ENCODE data around the gene BCAS3.

BCAS3 gene

DNA sequence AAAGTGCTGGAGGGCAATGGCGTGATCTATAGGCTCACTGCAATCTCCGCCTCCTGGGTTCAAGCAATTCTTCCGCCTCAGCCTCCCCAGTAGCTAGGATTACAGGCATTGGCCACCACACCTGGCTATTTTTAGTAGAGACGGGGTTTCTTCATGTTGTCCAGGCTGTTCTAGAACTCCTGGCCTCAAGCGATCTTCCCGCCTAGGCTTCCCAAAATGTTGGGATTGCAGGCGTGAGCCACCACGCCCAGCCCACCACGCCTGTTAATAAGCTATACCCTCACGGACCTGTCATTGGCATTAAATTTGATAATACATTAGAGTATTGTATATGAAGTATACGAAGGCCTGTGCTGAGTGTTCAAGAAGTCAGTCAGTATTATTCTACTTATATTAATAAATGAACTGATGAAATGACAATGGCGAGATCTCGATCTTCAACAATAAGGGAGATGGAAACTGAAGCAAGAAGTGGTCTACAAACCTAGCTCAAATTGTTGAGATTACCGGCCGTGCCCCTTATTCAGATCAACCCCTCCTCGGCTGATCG, 818 bp upstream of the BCAS3 start:
- DNase-seq = no peak

DNA sequence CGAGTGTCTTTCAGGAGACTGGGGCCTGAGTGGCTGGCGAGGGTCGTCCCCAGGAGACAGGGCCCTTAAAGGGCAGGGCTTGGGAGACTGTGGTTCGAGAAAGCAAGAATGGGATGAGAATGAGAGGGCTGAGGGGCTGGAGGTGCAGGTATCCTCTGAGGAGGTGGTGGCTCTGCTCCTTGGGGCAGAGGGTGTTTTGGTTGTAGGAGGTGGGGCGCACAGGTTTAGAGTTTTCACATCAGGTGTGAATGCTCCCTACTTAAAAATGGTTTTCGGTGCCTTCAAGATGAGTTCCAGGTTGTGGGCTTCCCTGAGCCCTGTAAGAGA, 430 bp downstream of the BCAS3 start:
- no peak for DNase-seq

DNA sequence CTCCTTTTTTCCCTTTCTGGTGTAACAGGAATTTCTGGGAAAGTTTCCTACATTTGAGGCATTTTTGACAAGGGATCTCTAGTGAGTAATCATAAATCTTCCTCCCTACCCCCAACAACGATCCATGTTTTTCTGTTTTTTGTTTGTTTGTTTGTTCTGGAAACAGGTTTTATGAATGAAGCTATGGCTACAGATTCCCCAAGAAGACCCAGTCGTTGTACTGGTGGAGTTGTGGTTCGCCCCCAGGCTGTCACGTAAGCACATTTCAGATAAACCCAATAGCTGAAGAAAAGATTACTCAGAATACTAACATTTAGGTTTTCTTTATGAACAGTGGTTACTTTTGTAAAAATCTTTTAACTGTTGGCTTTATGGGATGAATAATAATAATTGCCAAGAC, 1.6 kb downstream of the BCAS3 start:
- DNase-seq = no peak

DNA sequence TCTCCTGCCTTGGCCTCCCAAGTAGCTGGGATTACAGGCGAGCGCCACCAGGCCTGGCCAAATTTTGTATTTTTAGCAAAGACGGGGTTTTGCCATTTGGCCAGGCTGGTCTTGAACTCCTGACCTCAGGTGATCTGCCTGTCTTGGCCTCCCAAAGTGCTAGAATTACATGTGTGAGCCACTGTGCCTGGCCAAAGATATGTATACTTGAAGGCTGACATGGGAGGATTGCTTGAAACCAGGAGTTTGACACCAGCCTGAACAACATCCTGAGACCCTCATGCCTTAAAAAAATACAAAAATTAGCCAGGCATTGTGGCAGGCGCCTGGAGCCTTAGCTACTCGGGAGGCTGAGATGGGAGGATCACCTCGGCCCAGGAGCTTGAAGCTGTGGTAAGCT, 3.1 kb downstream of the BCAS3 start:
- DNase-seq = no peak

GRCh38 chr17:60685437-60685836, 7.8 kb downstream of the BCAS3 start:
- DNase-seq = no peak

- no peak for DNase-seq
These were observed 18.3 kb downstream of the BCAS3 start for GRCh38 chr17:60695960-60696359.

DNA sequence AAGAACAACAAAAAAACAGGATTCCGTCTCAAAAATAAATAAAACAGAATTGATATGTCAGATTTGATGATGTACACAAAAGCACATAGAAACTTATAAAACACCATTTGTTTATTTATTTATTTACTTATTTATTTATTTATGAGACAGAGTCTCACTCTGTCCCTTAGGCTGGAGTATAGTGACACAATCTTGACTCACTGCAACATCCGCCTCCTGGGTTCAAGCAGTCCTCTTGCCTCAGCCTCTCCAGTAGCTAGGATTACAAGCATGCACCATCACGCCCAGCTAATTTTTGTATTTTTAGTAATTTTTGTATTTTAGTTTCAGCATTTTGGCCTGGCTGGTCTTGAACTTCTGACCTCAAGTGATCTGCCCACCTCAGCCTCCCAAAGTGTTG, 21.4 kb downstream of the BCAS3 start:
- no peak for DNase-seq

DNA sequence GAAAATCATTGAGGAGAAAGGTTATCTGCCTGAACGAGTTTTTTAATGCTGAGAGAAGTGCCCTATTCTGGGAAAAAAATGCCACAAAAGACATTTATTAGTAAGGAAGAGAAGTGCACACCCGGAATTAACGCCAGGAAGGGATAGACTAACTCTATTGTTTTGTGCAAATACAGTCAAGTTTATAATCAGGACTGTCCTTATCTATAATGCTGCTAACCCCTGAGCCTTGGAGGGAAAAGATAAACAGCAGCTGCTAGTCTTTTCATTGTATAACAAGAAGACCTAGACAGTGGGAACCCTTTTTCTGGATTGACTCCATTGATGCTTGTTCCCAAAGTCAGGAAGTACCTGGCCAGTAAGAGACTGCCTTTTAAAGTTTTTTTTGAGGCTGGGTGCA, 26.5 kb downstream of the BCAS3 start:
- no peak for DNase-seq

GRCh38 chr17:60712675-60713074, 35.0 kb downstream of the BCAS3 start:
- no peak for DNase-seq

- DNase-seq = no peak
These were observed 36.0 kb downstream of the BCAS3 start for GRCh38 chr17:60713608-60714007.

DNA sequence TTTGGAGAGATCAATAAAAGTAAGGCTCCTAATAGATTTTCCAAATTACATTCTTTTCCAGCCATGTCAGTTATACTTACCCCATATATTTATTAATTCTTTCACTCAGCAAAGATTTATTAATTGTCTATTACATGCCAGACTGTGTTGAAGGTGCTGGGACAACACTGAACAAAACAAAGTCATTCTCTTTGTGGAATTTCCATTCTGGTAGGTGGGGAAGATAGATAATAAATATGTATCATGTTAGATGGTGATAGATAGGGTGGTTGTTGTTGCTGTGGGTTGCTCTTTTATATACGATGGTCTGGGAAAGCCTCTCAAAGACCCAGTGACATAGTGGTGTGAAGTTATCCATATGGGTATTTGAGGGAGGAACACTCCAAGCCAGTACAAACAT, 39.1 kb downstream of the BCAS3 start:
- no peak for DNase-seq

DNA sequence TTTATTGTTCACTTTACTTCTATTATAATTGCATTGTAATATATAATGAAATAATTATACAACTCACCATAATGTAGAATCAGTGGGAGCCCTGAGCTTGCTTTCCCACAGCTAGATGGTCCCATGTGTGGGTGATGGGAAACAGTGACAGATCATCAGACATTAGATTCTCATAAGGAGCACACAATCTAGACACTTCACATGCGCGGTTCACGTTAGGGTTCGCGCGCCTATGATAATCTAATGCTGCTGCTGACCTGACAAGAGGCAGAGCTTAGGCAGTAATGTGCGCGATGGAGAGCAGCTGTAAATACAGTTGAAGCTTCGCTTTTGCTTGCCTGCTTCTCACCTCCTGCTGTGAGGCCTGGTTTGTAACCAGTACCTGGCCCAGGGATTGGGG, 40.2 kb downstream of the BCAS3 start:
- DNase-seq = no peak

GRCh38 chr17:60720763-60721531, 43.3 kb downstream of the BCAS3 start:
- DNase-seq = peak; percentile 62 to 79 (median 73)

DNA sequence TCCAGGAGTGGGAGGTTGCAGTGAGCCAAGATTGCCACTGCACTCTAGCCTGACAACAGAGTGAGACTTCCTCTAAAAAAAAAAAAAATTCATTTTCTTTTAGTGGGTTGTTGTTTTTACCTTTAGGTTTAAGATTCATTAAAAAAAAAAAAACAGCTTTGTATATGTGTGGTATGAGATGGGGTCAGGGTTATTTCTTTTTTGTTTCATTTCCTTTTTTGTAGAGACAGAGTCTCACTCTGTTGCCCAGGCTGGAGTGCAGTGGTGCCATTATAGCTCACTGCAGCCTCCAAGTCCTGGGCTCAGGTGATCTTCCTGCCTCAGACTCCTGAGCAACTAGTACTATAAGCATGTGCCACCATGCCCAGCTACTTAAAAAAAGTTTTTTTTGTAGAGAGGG, 47.0 kb downstream of the BCAS3 start:
- no peak for DNase-seq

GRCh38 chr17:60729854-60730253, 52.2 kb downstream of the BCAS3 start:
- DNase-seq = peak in 1 of 3 donors; percentile 3

DNA sequence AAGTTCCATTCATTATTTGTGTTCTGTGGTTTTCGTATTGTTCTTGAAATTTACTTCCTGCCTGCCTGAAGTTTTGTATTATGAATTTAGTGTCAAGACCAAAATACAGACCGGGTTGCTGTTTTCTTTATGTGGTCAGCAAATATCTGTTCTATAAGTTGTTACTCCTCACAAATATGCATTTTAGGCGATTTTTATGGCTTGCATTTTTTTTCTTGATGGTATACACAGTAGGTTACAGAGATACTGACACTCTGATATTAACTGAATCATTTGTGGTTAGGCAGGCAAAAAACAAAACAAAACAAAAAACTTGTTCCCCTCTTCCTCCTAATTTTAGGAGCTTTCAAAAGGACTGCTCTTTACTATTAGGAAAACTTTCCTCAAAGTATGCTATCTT, 52.6 kb downstream of the BCAS3 start:
- peak in 1 of 3 donors; percentile 2 for DNase-seq

GRCh38 chr17:60738287-60738686, 60.6 kb downstream of the BCAS3 start:
- no peak for DNase-seq

- no peak for DNase-seq
These were observed 62.9 kb downstream of the BCAS3 start for GRCh38 chr17:60740584-60740983.

- no peak for DNase-seq
These were observed 63.4 kb downstream of the BCAS3 start for GRCh38 chr17:60741031-60741430.

DNA sequence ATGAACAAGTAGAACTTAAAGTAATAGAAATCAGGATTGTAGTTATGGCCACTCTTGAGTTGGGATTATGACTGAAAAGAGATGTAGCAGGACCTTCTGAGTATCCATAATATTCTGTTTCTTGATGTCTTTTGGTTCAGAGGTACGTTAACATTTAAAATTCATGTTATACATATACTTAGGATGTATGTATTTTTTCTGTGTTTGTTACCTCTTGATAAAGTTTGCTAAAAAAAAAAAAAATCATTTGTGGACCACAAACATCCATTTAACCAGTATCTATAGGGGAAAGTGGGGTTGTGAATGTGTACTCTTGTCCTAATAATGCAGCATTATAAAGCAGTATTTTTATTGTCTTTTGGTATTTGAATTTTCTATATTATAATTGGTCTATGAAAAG, 65.6 kb downstream of the BCAS3 start:
- no peak for DNase-seq

DNA sequence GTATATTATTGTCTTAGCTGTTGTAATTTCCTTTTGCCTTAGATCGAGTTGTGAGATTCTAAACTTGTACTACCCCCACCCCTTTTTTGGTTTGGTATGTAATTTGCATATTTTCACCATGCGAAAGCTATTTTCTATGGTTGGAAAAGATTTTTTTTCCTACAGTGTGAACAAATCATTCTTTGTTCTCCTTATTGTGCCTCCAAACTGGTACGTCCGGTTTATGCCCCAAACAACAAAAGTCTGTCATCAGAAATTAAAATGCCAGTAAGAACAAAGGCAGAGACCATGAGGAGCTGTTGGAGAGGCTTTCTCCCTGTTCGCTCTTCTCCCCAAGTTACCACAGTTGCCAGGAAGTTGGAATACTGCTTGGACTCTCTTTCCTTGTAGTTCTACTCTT, 66.1 kb downstream of the BCAS3 start:
- DNase-seq = no peak

DNA sequence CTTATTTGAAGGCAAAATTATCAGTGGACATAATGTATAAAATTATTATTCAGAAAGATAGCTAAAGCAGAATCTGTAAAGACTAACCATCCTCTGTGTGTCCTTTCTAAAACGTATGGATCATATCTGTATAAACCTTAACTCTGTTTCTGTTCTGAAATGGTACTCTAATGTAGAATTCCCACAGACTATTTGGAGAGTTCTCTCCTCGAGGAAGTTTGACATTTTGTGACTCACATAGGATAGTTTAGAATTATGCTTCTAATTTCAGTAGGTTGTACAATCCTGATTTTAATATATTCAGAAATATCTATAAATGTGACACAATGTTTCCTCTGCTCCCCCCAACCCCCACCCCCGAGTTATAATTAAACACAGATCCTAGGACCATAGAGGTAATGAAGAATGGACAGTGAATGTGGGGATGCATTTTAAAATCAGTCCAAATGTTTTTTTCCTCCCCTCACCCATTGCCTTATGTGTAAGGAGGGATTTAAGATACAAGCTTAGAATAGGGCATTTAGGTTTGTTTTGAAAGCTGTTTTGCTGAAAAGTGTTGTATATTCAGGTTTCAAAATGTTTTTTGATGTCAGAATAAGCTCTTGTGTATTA, 66.8 kb downstream of the BCAS3 start:
- DNase-seq = no peak

GRCh38 chr17:60745544-60745943, 67.9 kb downstream of the BCAS3 start:
- DNase-seq = no peak

DNA sequence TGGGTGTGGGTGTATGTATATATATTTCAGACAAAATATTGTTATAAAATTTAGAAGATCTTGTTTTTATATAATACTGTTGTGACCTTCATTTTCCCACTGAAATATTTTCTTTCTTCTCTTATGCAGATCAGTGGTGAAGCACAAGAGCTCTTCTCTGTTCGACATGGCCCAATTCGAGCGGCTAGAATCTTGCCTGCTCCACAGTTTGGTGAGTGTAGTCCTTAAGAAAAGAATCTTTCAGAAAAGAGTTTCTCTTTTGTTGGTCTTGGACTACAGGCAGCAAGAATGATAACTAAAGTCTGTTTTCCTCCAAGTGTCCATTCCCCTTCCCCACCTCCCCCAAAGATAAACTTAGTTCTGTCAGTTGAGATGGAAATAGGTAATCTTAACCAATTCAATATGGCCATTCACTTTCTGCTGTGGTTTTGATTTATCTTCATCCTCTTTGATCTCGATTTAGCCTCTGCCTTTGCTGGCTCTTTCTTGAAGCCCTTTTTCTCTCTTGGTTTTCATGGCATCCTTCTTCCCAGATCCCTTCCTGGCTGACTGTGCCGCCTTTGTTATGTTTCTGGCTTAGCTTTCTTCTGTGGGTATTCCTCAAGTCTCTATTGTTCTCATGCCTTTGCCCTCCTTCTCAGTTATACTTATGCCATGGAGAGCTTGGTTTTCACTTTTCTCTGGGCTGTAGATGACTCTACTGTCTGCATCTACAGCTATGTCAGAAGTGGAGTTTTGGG, 69.6 kb downstream of the BCAS3 start:
- DNase-seq = no peak

Data from suppressor macrophage treated with lipopolysaccharide for 1 hour (primary cell).